Loucy (cell line): ENCODE results near the gene ACSF3.
A peak's percentile ranks its signal among the peaks of the same experiment; 100 is the strongest.

Experiments
- H2AFZ ChIP-seq: fragments of 200-600 bp; sonication (generic); 2 replicates; pipeline ENCODE4 v1.6.0; 2016; ENCODE audit warnings: antibody characterized with exemption, mild to moderate bottlenecking, low read length, moderate library complexity
- H3F3A ChIP-seq: fragments of 200-600 bp; 2 replicates; pipeline ENCODE4 v1.6.0; 2016; ENCODE audit warnings: antibody characterized with exemption, low read depth, mild to moderate bottlenecking
- H3K27me3 ChIP-seq: fragments of 200-600 bp; sonication (generic); 2 replicates; pipeline ENCODE4 v1.6.1; 2014; ENCODE audit warnings: low read length, mild to moderate bottlenecking; ENCODE audit not compliant: insufficient read depth, poor library complexity, severe bottlenecking
- H3K36me3 ChIP-seq: fragments of 200-600 bp; sonication (generic); 2 replicates; pipeline ENCODE4 v1.6.1; 2016; ENCODE audit warnings: low read length; ENCODE audit not compliant: insufficient read depth
- H3K4me1 ChIP-seq: fragments of 200-600 bp; sonication (generic); 2 replicates; pipeline ENCODE4 v1.5.1; 2014; ENCODE audit warnings: low read length, mild to moderate bottlenecking; ENCODE audit not compliant: insufficient read depth, poor library complexity, severe bottlenecking
- H3K4me2 ChIP-seq: fragments of 200-600 bp; sonication (generic); 2 replicates; pipeline ENCODE4 v1.6.0; 2014; ENCODE audit warnings: antibody characterized with exemption, low read length, low read depth, mild to moderate bottlenecking; ENCODE audit not compliant: poor library complexity, severe bottlenecking
- H3K4me3 ChIP-seq: fragments of 200-600 bp; sonication (generic); 2 replicates; pipeline ENCODE4 v1.5.1; 2014; ENCODE audit warnings: low read length, mild to moderate bottlenecking, mixed read lengths; ENCODE audit not compliant: poor library complexity, severe bottlenecking
- H3K79me2 ChIP-seq: fragments of 200-600 bp; sonication (generic); 2 replicates; pipeline ENCODE4 v1.6.1; 2014; ENCODE audit warnings: low read length; ENCODE audit not compliant: insufficient read depth
- H3K9ac ChIP-seq: fragments of 200-600 bp; sonication (generic); 2 replicates; pipeline ENCODE4 v1.6.0; 2014; ENCODE audit warnings: mild to moderate bottlenecking, low read depth, low read length, moderate library complexity; ENCODE audit not compliant: poor library complexity, severe bottlenecking
- H3K9me2 ChIP-seq: fragments of 200-600 bp; sonication (generic); replicated peaks from 2 replicates; pipeline ENCODE4 v1.6.1; 2016; ENCODE audit warnings: low read depth, low read length, mixed read lengths
- H3K9me3 ChIP-seq: fragments of 200-600 bp; sonication (generic); 2 replicates; pipeline ENCODE4 v1.6.1; 2014; ENCODE audit warnings: mild to moderate bottlenecking, antibody characterized with exemption, low read length, low read depth; ENCODE audit not compliant: insufficient read depth
- H4K20me1 ChIP-seq: fragments of 200-600 bp; sonication (generic); 2 replicates; pipeline ENCODE4 v1.6.0; 2014; ENCODE audit warnings: antibody characterized with exemption, low read length, mild to moderate bottlenecking; ENCODE audit not compliant: insufficient read depth, poor library complexity, severe bottlenecking
- EZH2phosphoT487 ChIP-seq: fragments of 200-600 bp; IDR thresholded peaks from 2 replicates; pipeline ENCODE4 v1.6.1; 2018; ENCODE audit warnings: antibody characterized with exemption, mild to moderate bottlenecking, moderate library complexity, borderline replicate concordance
- TF ChIP-seq, protein P1 (sequence below): fragments of 200-600 bp; sonication (generic); conservative IDR thresholded peaks from 2 replicates; pipeline ENCODE4 v1.5.1; 2014; ENCODE audit warnings: mild to moderate bottlenecking, antibody characterized with exemption, low read length

Gene ACSF3

DNA sequence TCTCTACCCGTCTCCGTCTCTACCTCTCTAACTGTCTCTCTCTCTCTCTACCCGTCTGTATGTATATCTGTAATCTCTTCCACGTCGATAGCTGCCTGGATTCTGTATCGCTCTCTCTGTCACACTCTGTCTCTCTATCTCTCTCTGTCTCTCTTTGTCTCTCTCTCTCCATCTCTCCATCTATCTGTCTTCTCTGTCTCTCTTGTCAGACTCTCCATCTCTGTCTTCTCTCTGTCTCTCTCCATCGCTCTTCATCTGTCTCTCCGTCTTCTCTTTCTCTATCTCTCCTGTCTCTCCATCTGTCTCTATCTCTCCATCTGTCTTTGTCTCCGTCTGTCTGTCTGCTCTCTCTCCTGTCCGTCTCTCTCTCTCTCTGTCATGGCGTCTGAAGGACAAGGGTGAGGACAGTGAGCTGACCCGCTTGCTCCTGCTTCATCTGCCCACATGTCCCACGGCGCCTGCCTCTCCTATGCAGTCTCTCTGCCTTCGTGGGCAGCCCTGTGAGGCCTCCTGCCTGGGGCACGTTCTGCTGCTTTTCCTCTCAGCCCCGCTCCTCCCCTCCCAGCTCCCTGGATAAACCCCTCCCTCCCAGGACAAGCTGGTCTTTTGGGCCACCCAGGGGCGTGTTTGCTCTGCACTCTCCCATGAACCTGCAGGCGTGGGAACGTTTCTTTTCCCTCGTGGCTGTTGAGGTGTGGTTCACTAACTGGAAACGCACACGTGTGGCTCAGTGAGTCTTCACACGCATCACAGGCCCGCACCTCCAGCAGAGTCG is 18.9 kb downstream of the ACSF3 start:
- no peak for TF ChIP-seq EZH2phosphoT487
- TF ChIP-seq, protein P1, sequence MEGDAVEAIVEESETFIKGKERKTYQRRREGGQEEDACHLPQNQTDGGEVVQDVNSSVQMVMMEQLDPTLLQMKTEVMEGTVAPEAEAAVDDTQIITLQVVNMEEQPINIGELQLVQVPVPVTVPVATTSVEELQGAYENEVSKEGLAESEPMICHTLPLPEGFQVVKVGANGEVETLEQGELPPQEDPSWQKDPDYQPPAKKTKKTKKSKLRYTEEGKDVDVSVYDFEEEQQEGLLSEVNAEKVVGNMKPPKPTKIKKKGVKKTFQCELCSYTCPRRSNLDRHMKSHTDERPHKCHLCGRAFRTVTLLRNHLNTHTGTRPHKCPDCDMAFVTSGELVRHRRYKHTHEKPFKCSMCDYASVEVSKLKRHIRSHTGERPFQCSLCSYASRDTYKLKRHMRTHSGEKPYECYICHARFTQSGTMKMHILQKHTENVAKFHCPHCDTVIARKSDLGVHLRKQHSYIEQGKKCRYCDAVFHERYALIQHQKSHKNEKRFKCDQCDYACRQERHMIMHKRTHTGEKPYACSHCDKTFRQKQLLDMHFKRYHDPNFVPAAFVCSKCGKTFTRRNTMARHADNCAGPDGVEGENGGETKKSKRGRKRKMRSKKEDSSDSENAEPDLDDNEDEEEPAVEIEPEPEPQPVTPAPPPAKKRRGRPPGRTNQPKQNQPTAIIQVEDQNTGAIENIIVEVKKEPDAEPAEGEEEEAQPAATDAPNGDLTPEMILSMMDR = no peak
- Histone ChIP-seq H3K36me3 (no peaks in the 10 kb centered on the region; the same call in 1 of the 2 replicates), H2AFZ (no peak overlapping the region), H3K9me3 (no peaks in the 10 kb centered on the region), H3K79me2 (peaks cover 4% of the 10 kb centered on the region; the same call in 1 of the 2 replicates), H3K4me3 (no peak overlapping the region), H3K27me3 (no peaks in the 10 kb centered on the region), H3K4me2 (no peak overlapping the region), H3K4me1 (peaks cover 25% of the 10 kb centered on the region), H3K9me2 (no peaks in the 10 kb centered on the region), H4K20me1 (no peaks in the 10 kb centered on the region), H3K9ac (no peak overlapping the region), H3F3A (no peaks in the 10 kb centered on the region)

DNA sequence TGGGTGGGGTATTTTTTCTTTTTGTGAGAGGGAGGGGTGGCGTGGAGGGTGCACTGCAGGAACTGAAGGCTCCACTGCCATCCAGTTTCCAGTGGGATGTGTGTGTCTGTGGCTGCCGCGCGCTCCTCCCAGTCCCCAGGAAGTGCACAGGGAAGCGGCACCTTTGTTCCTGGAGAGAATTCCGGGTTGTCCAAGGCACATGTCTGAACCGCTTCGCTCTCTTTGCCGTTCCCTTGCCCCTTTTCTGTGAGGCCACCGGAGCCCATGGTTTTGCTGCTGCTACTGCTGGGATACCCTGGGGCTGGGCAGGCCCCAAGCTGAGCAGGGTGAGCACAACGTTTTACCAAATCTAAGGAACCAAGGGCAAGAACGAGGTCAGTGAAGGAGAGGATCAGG is 19.5 kb downstream of the ACSF3 start:
- Histone ChIP-seq H3K9me3 (no peaks in the 10 kb centered on the region), H4K20me1 (no peaks in the 10 kb centered on the region), H3F3A (no peaks in the 10 kb centered on the region), H3K4me3 (no peak overlapping the region), H3K36me3 (no peaks in the 10 kb centered on the region), H3K4me2 (no peak overlapping the region), H2AFZ (no peak overlapping the region), H3K9me2 (no peaks in the 10 kb centered on the region), H3K79me2 (peaks cover 4% of the 10 kb centered on the region; the same call in 1 of the 2 replicates), H3K9ac (peak overlapping the region; percentile 91), H3K27me3 (no peaks in the 10 kb centered on the region), H3K4me1 (peaks cover 25% of the 10 kb centered on the region)
- no peak for TF ChIP-seq EZH2phosphoT487
- TF ChIP-seq, protein P1 = no peak

DNA sequence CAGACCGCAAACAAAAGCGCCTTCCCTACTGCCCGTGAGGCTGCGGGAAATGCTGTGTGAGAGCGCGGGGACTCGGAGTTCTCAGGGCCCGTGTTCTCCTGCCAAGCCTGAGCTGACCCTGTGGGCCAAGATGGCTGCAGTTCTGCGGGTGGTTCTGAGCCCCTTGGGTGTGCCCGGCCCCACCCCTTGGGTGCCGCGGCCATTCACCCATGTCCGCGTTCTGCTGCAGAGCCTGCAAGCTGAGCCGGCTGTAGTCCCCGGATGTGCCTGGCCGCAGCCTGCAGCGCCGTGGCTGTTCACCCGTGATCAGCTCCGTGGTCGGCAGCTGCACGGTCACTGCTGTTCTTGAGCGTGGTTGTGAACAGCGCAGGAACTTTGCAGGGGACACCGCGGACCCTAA is 20.0 kb downstream of the ACSF3 start:
- H3K79me2 ChIP-seq = peaks cover 4% of the 10 kb centered on the region; the same call in 1 of the 2 replicates
- H4K20me1 ChIP-seq = no peaks in the 10 kb centered on the region
- H3K4me1 ChIP-seq = peaks cover 25% of the 10 kb centered on the region
- peak overlapping the region; percentile 99 for H3K4me2 ChIP-seq
- H3K9ac ChIP-seq = peak overlapping the region; percentile 91
- no peaks in the 10 kb centered on the region for H3K9me2 ChIP-seq
- H3K36me3 ChIP-seq = no peaks in the 10 kb centered on the region
- H2AFZ ChIP-seq = no peak overlapping the region
- H3F3A ChIP-seq = no peaks in the 10 kb centered on the region
- TF ChIP-seq EZH2phosphoT487 = no peak
- TF ChIP-seq, protein P1 = no peak
- H3K9me3 ChIP-seq = no peaks in the 10 kb centered on the region
- H3K27me3 ChIP-seq = no peaks in the 10 kb centered on the region
- no peak overlapping the region for H3K4me3 ChIP-seq
